ENCODE results near the gene TMEM129. TPM values are rescaled to one million over a fixed set of nuclear protein-coding genes. Genes with fewer than 3 reads are reported as not detected.

The TMEM129 gene
- total and polyA plus RNA-seq, 2 experiments from 2014 or later, result 16.4 to 64.4 TPM

GRCh38 chr4:1749826-1750225, 28.7 kb upstream of the TMEM129 start:
- Histone ChIP-seq H3K36me3 (ENCODE audit: insufficient read depth) (peaks cover 5% of the 10 kb centered on the region; the same call in 1 of the 2 replicates), H3K4me2 (no peak overlapping the region), H3K27ac (ENCODE audit: low read depth) (no peak overlapping the region), H3F3A (replicated peaks; ENCODE audit: low read depth) (peaks cover 5% of the 10 kb centered on the region; the same call in 1 of the 2 replicates), H4K20me1 (replicated peaks; ENCODE audit: insufficient read depth) (no peaks in the 10 kb centered on the region; the same call in 1 of the 2 replicates), H3K4me3 (no peak overlapping the region), H3K79me2 (replicated peaks; ENCODE audit: insufficient read depth) (no peaks in the 10 kb centered on the region), H3K27me3 (ENCODE audit: insufficient read depth) (no peaks in the 10 kb centered on the region), H3K9me2 (ENCODE audit: insufficient read depth) (no peaks in the 10 kb centered on the region), H3K4me1 (ENCODE audit: insufficient read depth) (no peaks in the 10 kb centered on the region), H2AFZ (no peak overlapping the region)
- peaks cover 6% of the 10 kb centered on the region for H3K36me3 Mint-ChIP-seq (ENCODE audit: low read depth)
- ATAC-seq, result no peak
- H3K4me1 Mint-ChIP-seq, result no peaks in the 10 kb centered on the region; the same call in 2 of the 3 replicates
- H3K27me3 Mint-ChIP-seq (ENCODE audit: insufficient read depth, low read depth, poor library complexity), result peaks cover 5% of the 10 kb centered on the region
- DNase-seq (ENCODE audit: low spot score), result no peak
- H3K27ac Mint-ChIP-seq, result no peak overlapping the region
- H3K9me3 Mint-ChIP-seq, result no peaks in the 10 kb centered on the region
- no peak for TF ChIP-seq NANOG (IDR thresholded peaks at IDR 0.05; ENCODE audit: borderline replicate concordance)
- no peak overlapping the region for H3K4me3 Mint-ChIP-seq

- no peaks in the 10 kb centered on the region for H3K79me2 ChIP-seq (replicated peaks; ENCODE audit: insufficient read depth)
- TF ChIP-seq STAT1 (IDR thresholded peaks at IDR 0.05; ENCODE audit: unreplicated experiment) (no peak), REST (IDR thresholded peaks at IDR 0.05; ENCODE audit: unreplicated experiment) (no peak), EZH2 (IDR thresholded peaks at IDR 0.05; ENCODE audit: low read depth, unreplicated experiment) (no peak), POLR2AphosphoS5 (IDR thresholded peaks at IDR 0.05; ENCODE audit: low read depth) (no peak), CREB1 (CRISPR knock-in tag; IDR thresholded peaks at IDR 0.05; ENCODE audit: low read depth) (no peak), NANOG (IDR thresholded peaks at IDR 0.05; ENCODE audit: borderline replicate concordance) (no peak), ZNF462 (CRISPR knock-in tag; IDR thresholded peaks at IDR 0.05) (no peak), ZNF114 (CRISPR knock-in tag; IDR thresholded peaks at IDR 0.05) (no peak), JUNB (IDR thresholded peaks at IDR 0.05; ENCODE audit: unreplicated experiment) (no peak), ETS1 (IDR thresholded peaks at IDR 0.05) (no peak), ZNF331 (CRISPR knock-in tag; IDR thresholded peaks at IDR 0.05; ENCODE audit: low read depth) (no peak)
Measured at GRCh38 chr4:1749370-1749769, 28.2 kb upstream of the TMEM129 start.

More at GRCh38 chr4:1749370-1749769, 28.2 kb upstream of the TMEM129 start:
- Histone ChIP-seq H3K4me3 (no peak overlapping the region), H3K4me1 (ENCODE audit: insufficient read depth) (no peaks in the 10 kb centered on the region), H4K20me1 (replicated peaks; ENCODE audit: insufficient read depth) (no peaks in the 10 kb centered on the region; the same call in 1 of the 2 replicates), H3F3A (replicated peaks; ENCODE audit: low read depth) (peaks cover 5% of the 10 kb centered on the region; the same call in 1 of the 2 replicates), H3K27me3 (ENCODE audit: insufficient read depth) (no peaks in the 10 kb centered on the region), H3K4me2 (no peak overlapping the region), H3K36me3 (ENCODE audit: insufficient read depth) (peaks cover 6% of the 10 kb centered on the region; the same call in 1 of the 2 replicates), H2AFZ (no peak overlapping the region), H3K27ac (ENCODE audit: low read depth) (no peak overlapping the region), H3K9me2 (ENCODE audit: insufficient read depth) (no peaks in the 10 kb centered on the region)
- no peak for ATAC-seq
- Mint-ChIP-seq H3K4me3 (no peak overlapping the region), H3K9me3 (no peaks in the 10 kb centered on the region), H3K27me3 (ENCODE audit: insufficient read depth, low read depth, poor library complexity) (peaks cover 8% of the 10 kb centered on the region), H3K27ac (no peak overlapping the region), H3K36me3 (ENCODE audit: low read depth) (peaks cover 10% of the 10 kb centered on the region), H3K4me1 (no peaks in the 10 kb centered on the region; the same call in 2 of the 3 replicates)
- no peak for DNase-seq (ENCODE audit: low spot score)

Data from GM23338 (cell line).